ENCODE data around the gene ANKRD36C.
"Not testable (repeated sequence)": the region's sequence is repeated elsewhere in the genome, so short reads cannot be mapped to it uniquely, and the experiment has no call there.

ANKRD36C gene

GRCh38 chr2:95799892-95800291 is 191.7 kb downstream of the ANKRD36C start:
- Histone ChIP-seq H3K4me3 (ENCODE audit: low read depth in 1 of 5, low read length in 5 of 5) (no peak overlapping the region), H3K27me3 (ENCODE audit: control insufficient read depth in 5 of 5, insufficient read depth in 4 of 5, low read length in 5 of 5) (no peaks in the 10 kb centered on the region), H3K9ac (ENCODE audit: low read length in 5 of 5) (no peak overlapping the region), H3K27ac (ENCODE audit: low read depth, low read length) (no peak overlapping the region), H3K36me3 (ENCODE audit: control insufficient read depth in 5 of 5, insufficient read depth in 5 of 5, low read length in 5 of 5) (no peaks in the 10 kb centered on the region), H3K4me1 (ENCODE audit: control insufficient read depth in 5 of 5, insufficient read depth in 5 of 5, low read length in 5 of 5) (no peaks in the 10 kb centered on the region), H3K9me3 (ENCODE audit: control insufficient read depth in 5 of 5, low read length in 5 of 5) (peaks cover 0 to 10% (median 6%) of the 10 kb centered on the region in 5 donors)

GRCh38 chr2:95799147-95799889 is 192.3 kb downstream of the ANKRD36C start:
- not testable (repeated sequence) for H3K4me1 ChIP-seq (ENCODE audit: control insufficient read depth in 5 of 5, insufficient read depth in 5 of 5, low read length in 5 of 5); H3K36me3 ChIP-seq (ENCODE audit: control insufficient read depth in 5 of 5, insufficient read depth in 5 of 5, low read length in 5 of 5); H3K27me3 ChIP-seq (ENCODE audit: control insufficient read depth in 5 of 5, insufficient read depth in 4 of 5, low read length in 5 of 5); H3K4me3 ChIP-seq (ENCODE audit: low read depth in 1 of 5, low read length in 5 of 5); H3K9me3 ChIP-seq (ENCODE audit: control insufficient read depth in 5 of 5, low read length in 5 of 5); H3K9ac ChIP-seq (ENCODE audit: low read length in 5 of 5); H3K27ac ChIP-seq (ENCODE audit: low read depth, low read length)

GRCh38 chr2:95796249-95797099 is 195.2 kb downstream of the ANKRD36C start:
- not testable (repeated sequence) for H3K27ac ChIP-seq (ENCODE audit: low read depth, low read length); H3K9ac ChIP-seq (ENCODE audit: low read length in 5 of 5); H3K4me3 ChIP-seq (ENCODE audit: low read depth in 1 of 5, low read length in 5 of 5); H3K27me3 ChIP-seq (ENCODE audit: control insufficient read depth in 5 of 5, insufficient read depth in 4 of 5, low read length in 5 of 5); H3K4me1 ChIP-seq (ENCODE audit: control insufficient read depth in 5 of 5, insufficient read depth in 5 of 5, low read length in 5 of 5); H3K36me3 ChIP-seq (ENCODE audit: control insufficient read depth in 5 of 5, insufficient read depth in 5 of 5, low read length in 5 of 5); H3K9me3 ChIP-seq (ENCODE audit: control insufficient read depth in 5 of 5, low read length in 5 of 5)

GRCh38 chr2:95793970-95794369 is 197.7 kb downstream of the ANKRD36C start:
- not testable (repeated sequence) for H3K27ac ChIP-seq (ENCODE audit: low read depth, low read length); H3K9me3 ChIP-seq (ENCODE audit: control insufficient read depth in 5 of 5, low read length in 5 of 5); H3K4me1 ChIP-seq (ENCODE audit: control insufficient read depth in 5 of 5, insufficient read depth in 5 of 5, low read length in 5 of 5); H3K36me3 ChIP-seq (ENCODE audit: control insufficient read depth in 5 of 5, insufficient read depth in 5 of 5, low read length in 5 of 5); H3K27me3 ChIP-seq (ENCODE audit: control insufficient read depth in 5 of 5, insufficient read depth in 4 of 5, low read length in 5 of 5); H3K9ac ChIP-seq (ENCODE audit: low read length in 5 of 5); H3K4me3 ChIP-seq (ENCODE audit: low read depth in 1 of 5, low read length in 5 of 5)

- not testable (repeated sequence) for H3K9me3 ChIP-seq (ENCODE audit: control insufficient read depth in 5 of 5, low read length in 5 of 5); H3K27ac ChIP-seq (ENCODE audit: low read depth, low read length); H3K36me3 ChIP-seq (ENCODE audit: control insufficient read depth in 5 of 5, insufficient read depth in 5 of 5, low read length in 5 of 5); H3K9ac ChIP-seq (ENCODE audit: low read length in 5 of 5); H3K4me3 ChIP-seq (ENCODE audit: low read depth in 1 of 5, low read length in 5 of 5); H3K4me1 ChIP-seq (ENCODE audit: control insufficient read depth in 5 of 5, insufficient read depth in 5 of 5, low read length in 5 of 5); H3K27me3 ChIP-seq (ENCODE audit: control insufficient read depth in 5 of 5, insufficient read depth in 4 of 5, low read length in 5 of 5)
These were observed 201.4 kb downstream of the ANKRD36C start for GRCh38 chr2:95790180-95790579.

- not testable (repeated sequence) for H3K4me1 ChIP-seq (ENCODE audit: control insufficient read depth in 5 of 5, insufficient read depth in 5 of 5, low read length in 5 of 5); H3K9ac ChIP-seq (ENCODE audit: low read length in 5 of 5); H3K27ac ChIP-seq (ENCODE audit: low read depth, low read length); H3K27me3 ChIP-seq (ENCODE audit: control insufficient read depth in 5 of 5, insufficient read depth in 4 of 5, low read length in 5 of 5); H3K36me3 ChIP-seq (ENCODE audit: control insufficient read depth in 5 of 5, insufficient read depth in 5 of 5, low read length in 5 of 5); H3K4me3 ChIP-seq (ENCODE audit: low read depth in 1 of 5, low read length in 5 of 5); H3K9me3 ChIP-seq (ENCODE audit: control insufficient read depth in 5 of 5, low read length in 5 of 5)
These were observed 202.2 kb downstream of the ANKRD36C start for GRCh38 chr2:95789385-95789784.

- H3K9me3 ChIP-seq (ENCODE audit: control insufficient read depth in 5 of 5, low read length in 5 of 5); H3K36me3 ChIP-seq (ENCODE audit: control insufficient read depth in 5 of 5, insufficient read depth in 5 of 5, low read length in 5 of 5); H3K27me3 ChIP-seq (ENCODE audit: control insufficient read depth in 5 of 5, insufficient read depth in 4 of 5, low read length in 5 of 5); H3K9ac ChIP-seq (ENCODE audit: low read length in 5 of 5); H3K4me3 ChIP-seq (ENCODE audit: low read depth in 1 of 5, low read length in 5 of 5); H3K27ac ChIP-seq (ENCODE audit: low read depth, low read length); H3K4me1 ChIP-seq (ENCODE audit: control insufficient read depth in 5 of 5, insufficient read depth in 5 of 5, low read length in 5 of 5): not testable (repeated sequence)
These were observed 203.0 kb downstream of the ANKRD36C start for GRCh38 chr2:95788642-95789041.
